Memory B cell (primary cell): ENCODE data around the gene C14orf132.
"Not testable (repeated sequence)": the region's sequence is repeated elsewhere in the genome, so short reads cannot be mapped to it uniquely, and the experiment has no call there.

Source experiments
- ATAC-seq: fragments of 150-1000 bp; cut with Tn5 transposase; 2 replicates; pipeline ENCODE4 v1.10.0; 2021; ENCODE audit warnings: low read depth, mild to moderate bottlenecking, moderate library complexity
- DNase-seq, 2 donors: peaks; one replicate each; pipeline ENCODE4 v3.0.0; 2022; ENCODE audit warnings: low spot score in 2 of 2
- H3K27ac Mint-ChIP-seq: one replicate; pipeline ENCODE4 v1.8.0; 2022; ENCODE audit warnings: mild to moderate bottlenecking, moderate library complexity, mixed read lengths
- H3K27me3 Mint-ChIP-seq: one replicate; pipeline ENCODE4 v1.8.0; 2022; ENCODE audit warnings: mixed read lengths
- H3K36me3 Mint-ChIP-seq: one replicate; pipeline ENCODE4 v1.8.0; 2022; ENCODE audit warnings: mild to moderate bottlenecking, mixed read lengths
- H3K4me1 Mint-ChIP-seq: one replicate; pipeline ENCODE4 v1.8.0; 2022; ENCODE audit warnings: mixed read lengths
- H3K4me3 Mint-ChIP-seq: one replicate; pipeline ENCODE4 v1.8.0; 2022; ENCODE audit warnings: mild to moderate bottlenecking, moderate library complexity, mixed read lengths
- H3K9me3 Mint-ChIP-seq: one replicate; pipeline ENCODE4 v1.8.0; 2022; ENCODE audit warnings: mixed read lengths

Gene C14orf132

DNA sequence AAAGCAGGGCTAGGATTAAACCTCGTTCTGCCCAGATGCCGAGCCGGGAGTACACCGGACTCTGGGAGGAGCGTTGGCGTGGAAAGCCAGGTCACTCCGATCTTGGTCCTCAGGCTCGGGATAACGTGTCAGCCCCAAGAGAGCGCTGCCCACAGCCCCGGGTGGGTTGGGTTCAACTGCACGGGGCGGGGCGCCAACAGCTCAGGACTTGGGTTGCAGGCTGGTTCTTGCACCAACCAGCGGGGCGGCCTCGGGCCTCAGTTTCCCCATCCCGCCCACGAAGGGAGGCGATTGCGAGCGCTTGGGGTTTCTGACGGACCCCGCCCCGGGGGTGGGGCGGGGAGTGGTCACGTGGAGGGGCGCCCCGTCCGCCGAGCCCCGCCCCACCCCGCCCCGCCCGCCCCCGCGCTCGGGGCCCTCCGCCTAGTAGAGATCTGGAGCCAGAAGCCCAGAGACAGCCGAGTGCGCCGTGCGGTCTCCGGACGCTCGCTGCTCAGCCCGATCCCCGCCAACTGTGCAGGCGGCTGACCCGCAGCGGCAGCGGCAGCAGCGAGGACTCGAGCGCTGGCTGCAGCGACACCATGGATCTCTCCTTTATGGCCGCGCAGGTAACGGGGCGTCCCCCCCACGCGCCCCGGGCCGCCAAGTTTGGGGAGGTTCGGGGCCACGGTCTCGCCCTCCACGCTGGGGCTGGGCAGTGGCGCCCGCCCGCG, at the start of gene C14orf132:
Gene C14orf132, plus strand, starts transcription at position 443 of the 713 bp plus-strand sequence. Its CDS starts 139 bp downstream, at position 582.
- H3K4me3 Mint-ChIP-seq: peak within 1 kb of the TSS; percentile 70
- H3K27ac Mint-ChIP-seq: no peak within 1 kb of the TSS
- no peaks in the 10 kb centered on the region for H3K36me3 Mint-ChIP-seq
- DNase-seq (no peak), ATAC-seq (peak; percentile 47)
- H3K27me3 Mint-ChIP-seq: peaks cover 33% of the 10 kb centered on the region
- H3K9me3 Mint-ChIP-seq: peaks cover 9% of the 10 kb centered on the region
- peaks cover 7% of the 10 kb centered on the region for H3K4me1 Mint-ChIP-seq

GRCh38 chr14:95993768-95994592, 45.2 kb upstream of the C14orf132 start:
- H3K9me3 Mint-ChIP-seq: peaks cover 16% of the 10 kb centered on the region
- no peak overlapping the region for H3K4me3 Mint-ChIP-seq
- ATAC-seq (no peak), DNase-seq (peak; percentile 25 to 26)
- H3K27ac Mint-ChIP-seq: no peak overlapping the region
- no peaks in the 10 kb centered on the region for H3K36me3 Mint-ChIP-seq
- H3K27me3 Mint-ChIP-seq: peaks cover 18% of the 10 kb centered on the region
- H3K4me1 Mint-ChIP-seq: no peaks in the 10 kb centered on the region

DNA sequence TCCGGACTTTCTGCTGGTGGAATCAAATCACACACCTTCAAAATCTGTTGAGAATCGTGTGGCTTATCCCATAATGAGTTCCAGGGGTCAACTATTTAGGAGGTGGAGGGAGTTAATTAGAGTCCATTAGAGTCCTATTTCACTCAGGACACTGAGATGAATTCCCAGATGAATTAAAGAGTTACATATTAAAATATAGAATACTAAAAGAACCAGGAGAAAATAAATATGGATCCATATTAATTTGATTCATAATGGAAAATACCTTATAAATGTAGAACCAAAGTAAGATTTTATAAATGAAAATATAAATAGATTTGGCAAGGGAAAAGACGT, 44.6 kb upstream of the C14orf132 start:
- no peaks in the 10 kb centered on the region for H3K36me3 Mint-ChIP-seq
- H3K9me3 Mint-ChIP-seq: peaks cover 16% of the 10 kb centered on the region
- DNase-seq (no peak), ATAC-seq (no peak)
- no peaks in the 10 kb centered on the region for H3K4me1 Mint-ChIP-seq
- H3K27ac Mint-ChIP-seq: no peak overlapping the region
- H3K27me3 Mint-ChIP-seq: peaks cover 19% of the 10 kb centered on the region
- H3K4me3 Mint-ChIP-seq: no peak overlapping the region

GRCh38 chr14:95998656-95999055, 40.5 kb upstream of the C14orf132 start:
- H3K27ac Mint-ChIP-seq: no peak overlapping the region
- no peak overlapping the region for H3K4me3 Mint-ChIP-seq
- H3K9me3 Mint-ChIP-seq: no peaks in the 10 kb centered on the region
- no peaks in the 10 kb centered on the region for H3K36me3 Mint-ChIP-seq
- no peak for DNase-seq
- H3K27me3 Mint-ChIP-seq: peaks cover 18% of the 10 kb centered on the region
- no peaks in the 10 kb centered on the region for H3K4me1 Mint-ChIP-seq
- no peak for ATAC-seq

DNA sequence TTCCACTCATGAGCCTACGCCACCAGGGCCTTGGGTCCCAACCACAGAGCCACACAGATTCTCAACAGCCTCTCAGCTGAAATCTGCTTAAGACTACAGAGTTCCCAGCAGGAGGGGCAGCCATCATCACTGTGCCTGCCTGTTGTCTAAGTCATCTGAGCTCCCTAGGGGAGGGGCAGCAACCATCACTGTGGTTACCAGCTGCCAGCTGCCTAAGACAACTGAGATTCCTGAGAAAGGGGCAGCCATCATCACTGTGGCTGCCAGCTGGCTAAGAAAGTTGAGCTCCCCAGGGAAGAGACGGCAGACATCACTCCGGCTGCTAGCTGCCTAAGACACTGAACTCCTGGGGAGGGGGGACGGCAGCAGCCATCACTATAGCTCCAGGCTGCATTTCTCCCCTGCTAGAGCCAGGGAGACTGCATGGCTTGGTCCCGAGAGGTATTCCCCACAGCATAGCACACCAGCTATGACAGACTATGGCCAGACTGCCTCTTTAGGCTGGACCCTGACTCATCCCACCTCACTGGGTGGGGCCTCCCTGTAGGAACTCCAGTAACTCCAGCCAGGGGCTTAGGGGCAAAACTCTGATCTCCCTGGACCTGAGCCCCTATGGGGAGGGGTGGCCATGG, 37.2 kb upstream of the C14orf132 start:
- H3K4me1 Mint-ChIP-seq: no peaks in the 10 kb centered on the region
- DNase-seq (no peak), ATAC-seq (no peak)
- H3K4me3 Mint-ChIP-seq: no peak overlapping the region
- peaks cover 10% of the 10 kb centered on the region for H3K27me3 Mint-ChIP-seq
- H3K36me3 Mint-ChIP-seq: no peaks in the 10 kb centered on the region
- H3K27ac Mint-ChIP-seq: no peak overlapping the region
- peaks cover 3% of the 10 kb centered on the region for H3K9me3 Mint-ChIP-seq

- no peak overlapping the region for H3K27ac Mint-ChIP-seq
- no peak for ATAC-seq
- H3K27me3 Mint-ChIP-seq: peaks cover 10% of the 10 kb centered on the region
Observed at GRCh38 chr14:96002498-96002884, 36.7 kb upstream of the C14orf132 start.

GRCh38 chr14:96011131-96011530, 28.0 kb upstream of the C14orf132 start:
- H3K27me3 Mint-ChIP-seq: no peaks in the 10 kb centered on the region
- H3K27ac Mint-ChIP-seq: no peak overlapping the region
- H3K4me3 Mint-ChIP-seq: no peak overlapping the region
- DNase-seq: no peak
- peaks cover 2% of the 10 kb centered on the region for H3K36me3 Mint-ChIP-seq
- H3K9me3 Mint-ChIP-seq: peaks cover 8% of the 10 kb centered on the region
- no peak for ATAC-seq
- H3K4me1 Mint-ChIP-seq: peaks cover 14% of the 10 kb centered on the region

More at GRCh38 chr14:96002498-96002884, 36.7 kb upstream of the C14orf132 start:
- Mint-ChIP-seq H3K36me3 (no peaks in the 10 kb centered on the region), H3K4me1 (no peaks in the 10 kb centered on the region), H3K4me3 (no peak overlapping the region), H3K9me3 (peaks cover 3% of the 10 kb centered on the region)
- no peak for DNase-seq

DNA sequence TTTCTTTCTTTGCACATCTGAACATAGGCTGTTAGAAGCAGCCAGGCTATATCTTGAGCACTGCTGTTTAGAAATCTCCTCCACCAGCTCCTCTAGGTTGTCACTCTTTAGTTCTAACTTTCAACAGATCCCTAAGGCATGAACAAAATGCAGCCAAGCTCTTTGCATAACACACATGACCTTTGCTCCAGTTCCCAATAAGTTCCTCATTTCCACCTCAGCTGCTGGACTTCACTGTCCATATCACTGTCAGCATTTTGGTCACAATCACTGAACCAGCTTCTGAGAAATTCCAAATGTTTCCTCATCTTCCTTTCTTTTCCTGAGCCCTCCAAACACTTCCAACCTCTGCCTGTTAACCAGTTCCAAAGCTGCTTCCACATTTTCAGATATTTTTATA, 27.6 kb upstream of the C14orf132 start:
- Mint-ChIP-seq H3K27me3 (no peaks in the 10 kb centered on the region), H3K4me3 (no peak overlapping the region), H3K4me1 (peaks cover 14% of the 10 kb centered on the region), H3K36me3 (peaks cover 2% of the 10 kb centered on the region), H3K9me3 (peaks cover 8% of the 10 kb centered on the region), H3K27ac (peak overlapping the region; percentile 18)
- ATAC-seq (no peak), DNase-seq (no peak)

GRCh38 chr14:96012757-96013156, 26.4 kb upstream of the C14orf132 start:
- peak; percentile 27 for ATAC-seq
- H3K27me3 Mint-ChIP-seq, H3K4me3 Mint-ChIP-seq, H3K9me3 Mint-ChIP-seq, H3K36me3 Mint-ChIP-seq: not testable (repeated sequence)
- peaks cover 14% of the 10 kb centered on the region for H3K4me1 Mint-ChIP-seq
- H3K27ac Mint-ChIP-seq: peak overlapping the region; percentile 26
- DNase-seq: peak in 1 of 2 donors; percentile 19

DNA sequence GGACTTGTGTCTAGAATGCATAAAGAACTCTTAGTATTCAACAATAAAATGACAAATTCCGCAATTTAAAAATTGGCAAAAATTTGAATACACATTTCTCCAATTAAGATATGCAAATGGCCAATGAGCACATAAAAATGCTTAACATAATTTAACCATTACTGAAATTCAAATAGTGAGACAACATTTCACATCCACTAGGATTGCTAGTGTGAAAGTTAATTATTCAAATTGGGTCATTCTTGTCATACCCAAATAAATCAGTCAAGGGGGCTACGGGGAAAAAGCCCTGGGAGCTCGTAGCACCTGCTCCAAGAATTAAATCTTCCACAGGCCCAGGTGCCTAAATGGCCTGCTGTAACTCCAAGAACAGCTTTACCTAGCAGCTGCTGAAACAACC, 25.0 kb upstream of the C14orf132 start:
- Mint-ChIP-seq H3K4me3 (no peak overlapping the region), H3K36me3 (peaks cover 2% of the 10 kb centered on the region), H3K27me3 (peaks cover 10% of the 10 kb centered on the region), H3K4me1 (peaks cover 14% of the 10 kb centered on the region), H3K27ac (no peak overlapping the region), H3K9me3 (peaks cover 8% of the 10 kb centered on the region)
- no peak for ATAC-seq
- DNase-seq: no peak

DNA sequence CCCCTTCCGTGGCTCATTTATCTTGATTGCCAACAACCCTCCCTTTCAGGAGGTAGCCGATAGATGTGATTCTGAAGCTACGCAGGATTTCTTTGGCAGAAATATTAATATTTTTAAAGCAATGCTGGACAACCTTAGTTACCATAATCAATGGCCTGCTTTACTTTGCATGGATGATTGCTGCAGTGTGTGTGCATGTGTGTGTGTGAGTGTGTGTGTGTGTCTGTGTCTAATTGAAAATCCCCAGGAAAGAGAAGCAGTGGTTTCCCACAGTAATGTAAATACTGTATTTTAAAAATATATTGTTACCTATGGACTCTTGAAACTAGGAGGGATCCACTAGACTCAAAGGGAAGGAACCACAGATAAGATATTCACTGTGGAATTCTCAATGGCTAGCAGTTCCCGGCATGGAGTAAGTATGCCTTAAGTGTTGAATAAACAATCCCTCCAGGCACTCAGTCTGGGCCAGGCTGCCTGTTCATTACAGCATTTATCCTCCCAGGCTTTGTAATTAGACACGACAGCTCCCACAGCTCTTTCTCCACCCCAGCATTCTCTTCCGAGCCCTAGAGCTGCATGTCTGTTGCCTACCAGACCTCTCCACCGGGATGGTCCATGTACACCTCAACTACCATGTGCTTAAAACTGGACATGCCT, 22.5 kb upstream of the C14orf132 start:
- DNase-seq (no peak), ATAC-seq (no peak)
- Mint-ChIP-seq H3K27me3 (peaks cover 17% of the 10 kb centered on the region), H3K4me3 (no peak overlapping the region), H3K4me1 (peaks cover 11% of the 10 kb centered on the region), H3K27ac (no peak overlapping the region), H3K36me3 (peaks cover 2% of the 10 kb centered on the region), H3K9me3 (peaks cover 5% of the 10 kb centered on the region)

GRCh38 chr14:96017882-96018281, 21.3 kb upstream of the C14orf132 start:
- peaks cover 3% of the 10 kb centered on the region for H3K9me3 Mint-ChIP-seq
- peaks cover 17% of the 10 kb centered on the region for H3K27me3 Mint-ChIP-seq
- no peak overlapping the region for H3K27ac Mint-ChIP-seq
- ATAC-seq: no peak
- peaks cover 2% of the 10 kb centered on the region for H3K4me1 Mint-ChIP-seq
- no peaks in the 10 kb centered on the region for H3K36me3 Mint-ChIP-seq
- no peak for DNase-seq
- no peak overlapping the region for H3K4me3 Mint-ChIP-seq

- H3K27ac Mint-ChIP-seq: no peak overlapping the region
- DNase-seq: no peak
- no peak overlapping the region for H3K4me3 Mint-ChIP-seq
- no peaks in the 10 kb centered on the region for H3K4me1 Mint-ChIP-seq
- H3K9me3 Mint-ChIP-seq: no peaks in the 10 kb centered on the region
- H3K36me3 Mint-ChIP-seq: no peaks in the 10 kb centered on the region
- ATAC-seq: no peak
- peaks cover 10% of the 10 kb centered on the region for H3K27me3 Mint-ChIP-seq
Observed at GRCh38 chr14:96027431-96028355, 11.5 kb upstream of the C14orf132 start.
